ENCODE data around the gene GLI3. TPM values are rescaled to one million over a fixed set of nuclear protein-coding genes. Genes with fewer than 3 reads are reported as not detected.

Gene GLI3
- total and polyA plus RNA-seq, 10 donors, result 0.17 to 9.2 (median 1.8) TPM

DNA sequence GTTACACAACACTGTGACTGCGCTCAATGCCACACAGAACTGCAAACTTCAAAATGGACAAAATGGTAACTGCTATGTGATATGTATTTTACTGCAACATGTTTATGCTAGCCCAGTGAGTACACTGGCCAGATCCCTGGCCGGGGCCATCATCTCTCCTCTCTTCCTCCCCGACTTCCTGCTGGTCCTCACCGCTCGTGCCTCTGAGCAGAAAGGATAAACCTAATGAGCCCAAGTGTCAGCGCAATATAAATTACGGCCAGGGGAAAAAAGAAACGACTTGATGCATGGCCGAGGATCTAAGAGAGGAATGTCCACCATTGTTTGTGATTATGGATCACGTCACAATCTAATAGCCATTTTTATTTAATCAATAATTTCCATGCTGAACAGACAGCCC lies 225.2 kb downstream of the GLI3 start:
- TF ChIP-seq, protein P1, sequence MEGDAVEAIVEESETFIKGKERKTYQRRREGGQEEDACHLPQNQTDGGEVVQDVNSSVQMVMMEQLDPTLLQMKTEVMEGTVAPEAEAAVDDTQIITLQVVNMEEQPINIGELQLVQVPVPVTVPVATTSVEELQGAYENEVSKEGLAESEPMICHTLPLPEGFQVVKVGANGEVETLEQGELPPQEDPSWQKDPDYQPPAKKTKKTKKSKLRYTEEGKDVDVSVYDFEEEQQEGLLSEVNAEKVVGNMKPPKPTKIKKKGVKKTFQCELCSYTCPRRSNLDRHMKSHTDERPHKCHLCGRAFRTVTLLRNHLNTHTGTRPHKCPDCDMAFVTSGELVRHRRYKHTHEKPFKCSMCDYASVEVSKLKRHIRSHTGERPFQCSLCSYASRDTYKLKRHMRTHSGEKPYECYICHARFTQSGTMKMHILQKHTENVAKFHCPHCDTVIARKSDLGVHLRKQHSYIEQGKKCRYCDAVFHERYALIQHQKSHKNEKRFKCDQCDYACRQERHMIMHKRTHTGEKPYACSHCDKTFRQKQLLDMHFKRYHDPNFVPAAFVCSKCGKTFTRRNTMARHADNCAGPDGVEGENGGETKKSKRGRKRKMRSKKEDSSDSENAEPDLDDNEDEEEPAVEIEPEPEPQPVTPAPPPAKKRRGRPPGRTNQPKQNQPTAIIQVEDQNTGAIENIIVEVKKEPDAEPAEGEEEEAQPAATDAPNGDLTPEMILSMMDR (IDR thresholded peaks at IDR 0.05 in 8 of 11, conservative IDR thresholded peaks at IDR 0.05 in 3 of 11), result no peak
- TF ChIP-seq POLR2AphosphoS5 (IDR thresholded peaks at IDR 0.05), result no peak
- no peak for TF ChIP-seq POLR2A (IDR thresholded peaks at IDR 0.05)
- H3K27me3 ChIP-seq (replicated peaks in 1 of 7), result no peaks in the 10 kb centered on the region
- H3K36me3 ChIP-seq, result no peaks in the 10 kb centered on the region
- DNase-seq, result no peak
- intact Hi-C loops (cut with DNase I; ENCODE audit: low total_unique reads), result no loop called here
- peaks cover 3 to 30% (median 16%) of the 10 kb centered on the region in 8 donors for H3K9me3 ChIP-seq
- H3K4me3 ChIP-seq, result no peak overlapping the region
- WGBS, 5 donors, result 67 to 78% (median 70%) methylated on average over 10 of the region's 10 CpGs
- H3K27ac ChIP-seq, result no peak overlapping the region
- no peaks in the 10 kb centered on the region for H3K4me1 ChIP-seq

DNA sequence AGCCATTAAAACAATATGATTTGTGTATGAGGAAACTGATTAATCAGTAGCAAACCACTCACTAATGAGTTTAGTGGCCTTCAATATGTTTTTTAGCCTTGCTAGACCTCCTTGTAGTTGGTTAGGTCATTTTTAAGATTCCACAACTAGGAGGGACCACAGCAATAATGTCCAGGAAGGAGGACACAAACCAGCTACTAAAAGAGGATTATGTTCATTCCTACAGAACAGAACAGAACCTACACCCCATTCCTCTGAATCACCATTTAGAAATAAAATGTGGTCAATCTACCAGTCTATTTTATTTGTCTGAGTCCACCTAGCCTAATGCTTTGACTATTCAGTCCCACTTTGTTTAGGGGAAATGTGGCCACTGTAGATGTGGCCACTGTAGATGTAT lies 226.3 kb downstream of the GLI3 start:
- Histone ChIP-seq H3K27me3 (replicated peaks in 1 of 7) (no peaks in the 10 kb centered on the region), H3K36me3 (no peaks in the 10 kb centered on the region), H3K4me1 (no peaks in the 10 kb centered on the region), H3K9me3 (peaks cover 3 to 27% (median 16%) of the 10 kb centered on the region in 8 donors), H3K27ac (no peak overlapping the region), H3K4me3 (no peak overlapping the region)
- TF ChIP-seq, protein P1 (IDR thresholded peaks at IDR 0.05 in 8 of 11, conservative IDR thresholded peaks at IDR 0.05 in 3 of 11), result no peak
- TF ChIP-seq POLR2AphosphoS5 (IDR thresholded peaks at IDR 0.05) (no peak), POLR2A (IDR thresholded peaks at IDR 0.05) (no peak)
- DNase-seq, result no peak
- intact Hi-C loops (cut with DNase I; ENCODE audit: low total_unique reads), result no loop called here

DNA sequence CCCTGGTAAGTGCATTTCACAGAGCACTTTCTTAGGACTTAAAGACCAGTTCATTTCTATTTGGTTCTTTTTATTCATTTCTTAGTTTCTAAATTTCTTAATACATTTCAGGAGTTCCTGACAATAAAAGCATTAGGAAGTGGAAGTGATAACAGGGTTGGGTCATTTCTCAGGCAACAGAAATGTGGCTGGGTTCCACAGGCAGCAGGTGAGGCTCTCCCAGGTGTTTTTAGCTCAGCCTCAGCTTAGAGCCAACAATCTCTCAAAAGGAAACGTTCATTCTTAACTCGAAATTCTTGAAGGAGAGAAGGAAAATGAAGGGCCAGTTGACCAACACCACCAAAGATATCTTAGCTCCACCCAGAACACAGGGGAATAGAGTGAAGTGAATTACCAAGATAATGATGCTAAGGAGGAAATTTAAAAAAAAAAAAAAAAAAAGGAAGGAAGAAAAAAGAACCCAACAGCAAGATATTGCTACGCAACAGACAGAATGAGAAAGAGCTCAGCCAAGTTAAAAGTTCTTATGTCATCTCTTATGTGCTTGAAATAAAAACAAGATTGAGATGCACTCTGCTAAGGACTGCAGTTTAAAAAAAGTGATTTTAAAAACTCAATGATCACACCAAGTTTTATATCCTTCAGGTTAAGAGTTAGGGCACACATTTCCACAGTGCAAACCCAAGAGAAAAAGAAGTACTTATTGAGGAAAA lies 230.1 kb downstream of the GLI3 start:
- Histone ChIP-seq H3K27me3 (replicated peaks in 1 of 7) (no peaks in the 10 kb centered on the region), H3K9me3 (no peaks in the 10 kb centered on the region), H3K27ac (no peak overlapping the region), H3K36me3 (no peaks in the 10 kb centered on the region), H3K4me3 (no peak overlapping the region), H3K4me1 (no peaks in the 10 kb centered on the region)
- WGBS, 5 donors, result 54 to 85% (median 61%) methylated on average over 3 of the region's 3 CpGs
- no peak for DNase-seq
- intact Hi-C loops (cut with DNase I; ENCODE audit: low total_unique reads), result no loop called here
- TF ChIP-seq POLR2A (IDR thresholded peaks at IDR 0.05), result no peak
- TF ChIP-seq, protein P1 (IDR thresholded peaks at IDR 0.05 in 8 of 11, conservative IDR thresholded peaks at IDR 0.05 in 3 of 11), result no peak
- no peak for TF ChIP-seq POLR2AphosphoS5 (IDR thresholded peaks at IDR 0.05)

GRCh38 chr7:42002654-42003053 lies 234.4 kb downstream of the GLI3 start:
- no peaks in the 10 kb centered on the region for H3K36me3 ChIP-seq
- no peaks in the 10 kb centered on the region for H3K4me1 ChIP-seq
- TF ChIP-seq POLR2A (IDR thresholded peaks at IDR 0.05), result no peak
- H3K27ac ChIP-seq, result no peak overlapping the region
- H3K27me3 ChIP-seq (replicated peaks in 1 of 7), result no peaks in the 10 kb centered on the region
- intact Hi-C loops (cut with DNase I; ENCODE audit: low total_unique reads), result no loop called here
- no peak for DNase-seq
- H3K9me3 ChIP-seq, result no peaks in the 10 kb centered on the region
- 61 to 83% (median 80%) methylated on average over 2 of the region's 2 CpGs for WGBS, 5 donors
- H3K4me3 ChIP-seq, result no peak overlapping the region

All from spleen (tissue), 11 donors.